ENCODE data around the gene HRH2.
A peak's percentile ranks its signal among the peaks of the same experiment; 100 is the strongest.
"Not testable (repeated sequence)": the region's sequence is repeated elsewhere in the genome, so short reads cannot be mapped to it uniquely, and the experiment has no call there.

HRH2 gene

DNA sequence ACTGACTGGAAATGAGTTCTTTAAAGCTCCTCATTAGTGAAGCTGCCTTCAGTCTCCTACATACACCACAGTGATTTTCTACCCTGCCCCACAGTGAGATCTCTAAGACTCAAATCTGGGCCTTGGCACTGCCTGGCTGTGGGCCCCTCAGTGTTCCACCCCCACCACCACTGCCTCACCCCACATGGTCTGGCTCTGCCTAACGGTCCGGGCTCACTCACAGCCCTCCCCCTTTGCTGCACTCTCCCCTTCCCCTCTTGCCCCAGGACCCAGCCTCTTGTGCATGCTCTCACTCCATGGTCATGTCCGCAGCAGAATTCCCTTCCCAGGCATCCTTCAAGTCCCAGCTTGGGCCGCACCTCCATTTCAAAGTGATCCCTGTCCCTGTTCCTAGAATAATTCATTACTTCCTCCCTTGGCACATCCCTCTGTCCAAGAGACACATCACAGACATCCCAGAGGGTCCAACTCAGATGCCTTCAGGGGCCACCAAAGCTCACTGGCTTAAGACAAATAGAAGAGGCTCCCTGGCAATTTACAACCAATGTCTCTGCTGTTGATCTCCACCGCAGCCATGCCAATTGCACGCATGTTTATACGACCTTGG, 56.7 kb downstream of the HRH2 start:
- DNase-seq (ENCODE audit: low spot score), result no peak

DNA sequence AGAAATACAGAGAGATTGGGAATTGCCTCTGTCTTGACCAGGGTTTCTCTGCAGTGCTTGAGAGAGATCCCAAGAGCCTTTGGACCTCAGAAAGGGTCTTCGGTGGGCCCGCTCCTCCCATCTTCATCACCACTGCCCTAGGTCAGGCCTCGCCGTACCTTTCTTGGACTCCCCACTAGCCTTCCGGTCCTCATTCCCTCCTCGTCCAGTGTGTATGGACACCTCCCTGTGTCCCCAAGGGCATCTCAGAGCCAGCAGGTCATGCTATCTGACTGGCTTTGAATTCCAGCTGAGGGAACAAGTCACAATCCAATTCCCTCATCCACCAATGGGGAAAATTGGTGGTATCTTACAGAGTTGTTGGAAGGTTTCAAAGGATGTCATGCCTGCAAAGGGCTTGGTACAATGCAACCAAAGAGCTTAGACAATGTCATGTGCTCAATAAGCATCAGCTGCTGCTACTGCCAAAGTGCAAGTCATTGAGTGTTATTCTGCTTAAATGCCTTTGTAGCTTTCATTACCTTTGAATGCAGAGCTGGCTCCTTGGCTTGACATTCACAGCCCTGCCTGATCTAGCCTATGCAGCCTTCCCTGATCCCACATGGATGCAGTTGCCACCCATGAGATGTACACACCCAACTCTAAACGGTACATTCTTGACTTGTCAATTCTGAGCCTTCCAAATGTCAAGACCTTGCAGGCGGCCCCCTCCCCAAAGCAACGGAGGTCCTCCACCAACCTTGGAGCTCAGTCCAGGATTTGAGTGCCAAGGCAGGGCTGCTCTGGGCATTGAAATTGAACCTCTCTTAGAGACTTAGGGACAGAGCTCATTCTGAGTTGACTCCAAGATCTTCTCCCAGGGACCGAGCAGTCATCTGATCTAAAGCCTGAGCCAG, 58.0 kb downstream of the HRH2 start:
- no peak for DNase-seq (ENCODE audit: low spot score)

DNA sequence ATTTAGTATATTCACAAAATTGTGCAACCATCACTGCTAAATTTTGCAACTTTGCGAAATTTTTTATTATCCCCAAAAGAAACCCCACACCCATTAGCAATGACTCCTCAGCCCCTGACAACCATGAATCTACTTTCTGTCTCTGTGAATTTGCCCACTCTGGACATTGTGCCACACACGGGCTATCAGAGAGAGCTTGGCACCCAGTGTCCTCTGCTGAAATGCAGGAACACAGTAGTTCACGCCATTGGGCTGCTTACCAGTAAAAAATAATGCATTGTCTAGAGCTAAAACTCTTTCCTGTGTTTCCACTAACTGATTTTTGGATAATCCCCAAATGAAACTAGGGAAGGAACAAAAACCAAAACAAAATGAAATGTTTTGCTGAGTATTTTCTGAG, 60.0 kb downstream of the HRH2 start:
- DNase-seq (ENCODE audit: low spot score), result no peak

DNA sequence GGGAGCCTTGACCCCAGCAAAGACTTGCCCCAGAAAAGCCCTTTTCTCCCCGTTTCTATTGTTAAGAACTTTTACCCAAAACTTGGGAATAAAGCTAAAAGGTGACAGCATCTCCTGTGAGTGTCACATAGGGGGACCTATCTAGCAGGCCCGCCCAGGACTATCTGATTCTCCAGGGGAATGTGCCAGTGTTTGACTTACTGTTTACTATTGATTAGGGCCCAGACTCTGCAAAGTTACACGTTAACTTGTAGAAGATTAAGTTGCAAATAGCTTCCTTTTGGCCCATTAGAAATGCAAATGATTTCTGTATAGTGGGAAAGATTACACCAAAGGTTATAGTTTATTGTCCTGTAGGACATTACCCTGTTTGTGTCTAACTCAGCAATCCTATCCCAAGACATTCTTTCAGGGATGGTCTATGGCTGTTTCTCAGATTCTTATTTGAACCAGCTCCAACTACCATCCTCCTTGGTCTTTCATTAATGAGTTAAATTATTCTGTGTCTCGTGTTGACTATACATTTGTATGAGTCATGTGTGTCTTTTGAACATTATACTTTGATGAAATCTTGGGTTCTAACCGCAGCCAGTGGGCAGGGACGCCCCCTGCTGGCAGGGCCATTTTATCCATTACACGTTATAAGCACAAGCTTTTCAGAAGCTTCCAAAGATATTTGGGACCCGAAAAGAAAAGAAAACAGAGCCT, 60.7 kb downstream of the HRH2 start:
- DNase-seq (ENCODE audit: low spot score), result no peak

DNA sequence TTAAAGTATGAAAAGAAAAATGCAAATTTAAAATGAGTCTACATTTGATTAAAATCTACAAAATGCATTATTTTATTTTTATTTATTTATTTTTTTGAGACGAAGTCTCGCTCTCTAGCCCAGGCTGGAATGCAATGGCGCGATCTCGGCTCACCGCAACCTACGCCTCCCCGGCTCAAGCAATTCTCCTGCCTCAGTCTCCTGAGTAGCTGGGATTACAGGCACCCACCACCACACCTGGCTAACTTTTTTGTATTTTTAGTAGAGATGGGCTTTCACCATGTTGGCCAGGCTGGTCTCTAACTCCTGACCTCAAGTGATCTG, 61.2 kb downstream of the HRH2 start:
- DNase-seq (ENCODE audit: low spot score), result not testable (repeated sequence)

DNA sequence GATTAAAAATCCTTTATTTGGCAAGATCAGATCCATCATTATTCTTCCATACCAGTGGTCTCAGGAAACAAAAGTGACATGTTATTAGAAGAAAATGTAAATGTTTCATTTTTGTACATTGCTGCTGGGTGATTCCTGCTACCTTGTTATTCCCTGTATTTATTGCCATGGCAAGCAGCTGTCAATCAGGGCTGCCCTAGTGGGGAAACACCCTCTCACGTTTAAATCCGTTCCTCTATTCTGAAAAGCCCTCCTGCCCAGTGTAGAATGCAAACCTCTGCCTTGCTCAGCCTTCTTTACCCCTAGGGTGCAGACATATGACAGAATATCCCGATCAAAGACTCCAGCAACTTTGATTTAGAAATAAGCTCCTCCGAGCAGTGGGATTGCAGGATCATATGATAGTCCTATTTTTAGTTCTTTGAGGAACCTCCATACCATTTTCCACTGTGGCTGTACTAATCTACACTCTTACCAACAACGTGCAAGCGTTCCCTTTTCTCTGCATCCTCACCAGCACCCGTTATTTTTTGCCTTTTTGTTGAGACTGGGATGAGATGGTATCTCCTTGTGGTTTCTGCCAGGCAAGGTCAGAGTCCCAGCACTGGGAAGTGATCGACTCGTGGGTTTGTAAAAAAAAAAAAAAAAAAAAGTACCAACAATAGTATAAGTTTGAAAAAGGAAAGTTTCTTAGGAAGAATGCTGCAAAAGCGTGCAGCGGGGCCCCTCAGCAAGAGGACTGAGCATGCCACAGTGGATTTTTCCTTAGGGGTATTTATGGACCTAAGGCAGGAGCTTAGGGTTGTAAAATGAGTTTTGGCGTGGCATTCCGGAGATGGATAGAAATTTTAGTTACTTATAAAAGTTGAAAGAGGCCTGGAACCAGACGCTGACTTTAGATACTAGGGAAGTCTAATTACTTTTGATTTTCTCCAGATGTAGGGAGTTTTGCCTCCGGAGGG, 66.7 kb downstream of the HRH2 start:
- no peak for DNase-seq (ENCODE audit: low spot score)

DNA sequence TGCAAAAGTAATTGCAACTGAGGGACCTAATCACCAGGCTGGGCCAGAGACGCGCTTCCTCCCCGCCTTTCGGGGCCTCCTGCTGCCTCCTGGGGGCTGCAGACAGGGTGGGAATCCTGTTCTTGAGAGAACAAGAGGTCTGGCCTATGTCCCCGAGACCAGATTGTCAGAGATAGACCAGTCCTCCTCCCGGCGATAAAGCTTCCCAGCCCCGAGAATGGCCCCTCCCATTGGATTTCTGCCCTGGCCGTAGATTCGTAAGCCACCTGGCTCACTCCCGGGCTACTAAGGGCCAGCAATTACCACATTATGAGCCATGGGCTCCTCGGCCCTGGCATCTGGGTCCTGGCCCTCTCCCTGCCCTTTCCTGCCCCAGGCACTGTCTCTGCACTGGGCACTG, 70.4 kb downstream of the HRH2 start:
- no peak for DNase-seq (ENCODE audit: low spot score)

DNA sequence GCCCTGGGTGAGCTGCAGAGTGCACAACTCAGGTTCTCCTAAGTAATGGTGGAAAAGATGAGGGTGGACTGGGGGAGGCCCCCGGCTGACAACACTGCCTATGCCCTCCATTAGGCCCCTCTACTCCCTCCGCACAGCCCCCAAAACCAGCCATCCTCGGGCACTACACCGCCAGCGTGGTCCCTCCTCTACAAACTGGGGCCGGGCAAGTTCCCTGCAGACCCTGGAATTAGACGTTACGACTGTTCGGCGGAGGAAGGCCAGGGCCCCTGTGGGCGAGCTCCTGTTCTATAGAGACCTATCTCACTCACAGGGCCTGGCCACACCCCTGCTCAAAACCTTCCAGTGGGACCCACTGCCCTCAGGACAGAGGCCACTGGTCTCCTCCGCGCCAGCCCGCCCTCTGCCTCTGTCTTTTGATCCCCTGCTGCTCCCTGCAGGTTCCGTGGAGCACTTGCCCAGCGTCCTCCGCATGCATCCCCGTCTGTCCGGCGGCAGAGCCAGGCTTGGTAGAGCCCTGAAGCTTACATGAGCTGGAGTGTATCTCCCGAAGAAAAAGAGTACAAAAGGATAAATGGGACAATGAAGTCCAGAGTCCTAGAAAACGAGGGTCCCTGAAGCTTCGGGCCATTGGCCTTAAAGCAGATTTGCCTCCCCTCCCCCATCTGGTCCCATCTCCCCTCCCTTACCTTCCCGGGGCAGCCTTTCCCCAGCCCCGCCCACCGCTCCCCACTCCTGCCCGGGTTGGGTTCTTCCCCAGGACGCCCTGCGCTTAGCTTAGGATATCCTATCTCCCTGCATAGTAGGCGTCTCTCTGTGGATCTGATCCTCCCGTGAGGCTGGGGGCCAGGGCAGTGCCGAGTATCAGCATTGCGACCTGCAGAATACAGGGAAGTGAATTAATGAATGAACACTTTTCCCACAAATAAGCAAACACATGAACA, 71.3 kb downstream of the HRH2 start:
- DNase-seq (ENCODE audit: low spot score), result peak; percentile 34

DNA sequence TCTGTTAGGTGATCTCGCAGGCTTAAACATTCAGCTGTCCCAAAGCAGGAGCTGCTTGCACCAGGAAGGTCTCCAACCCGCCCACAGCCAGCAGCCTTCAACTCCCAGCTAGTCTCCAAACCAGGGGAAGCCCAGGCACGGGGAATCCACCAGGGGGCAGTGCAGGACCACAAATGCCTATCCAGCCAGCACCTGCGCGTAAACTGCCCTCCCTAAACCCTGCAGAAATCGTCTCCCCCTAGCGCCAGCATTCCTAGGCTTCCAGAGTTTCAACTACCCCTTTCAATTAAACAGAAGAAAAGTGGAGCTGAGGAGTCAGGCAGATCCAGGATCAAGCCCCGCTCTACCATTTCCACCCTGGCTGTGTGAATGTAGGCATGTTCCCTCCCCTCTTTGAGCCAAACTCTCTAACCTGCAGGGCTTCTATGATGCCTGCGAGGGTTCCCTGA, 72.0 kb downstream of the HRH2 start:
- DNase-seq (ENCODE audit: low spot score), result peak; percentile 94

DNA sequence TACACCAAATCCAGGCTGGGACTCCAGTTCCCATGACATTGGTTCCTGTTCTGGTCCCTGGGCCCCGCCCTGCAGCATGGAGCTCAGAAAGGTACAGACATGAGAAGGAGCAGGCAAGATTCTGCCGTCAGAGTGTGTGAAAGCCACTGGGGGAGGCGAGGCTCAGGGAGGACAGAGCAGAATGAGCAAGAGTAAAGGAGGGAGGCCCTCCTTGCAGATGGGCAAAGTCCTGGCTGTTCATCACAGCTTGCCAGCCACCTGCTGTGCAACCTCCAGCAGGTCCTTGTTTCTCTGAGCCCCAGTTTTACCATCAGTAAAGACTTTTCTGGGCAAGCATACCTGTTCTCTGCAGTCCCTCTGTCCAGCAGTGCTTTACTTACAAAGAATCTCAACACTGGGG, 73.3 kb downstream of the HRH2 start:
- no peak for DNase-seq (ENCODE audit: low spot score)

DNA sequence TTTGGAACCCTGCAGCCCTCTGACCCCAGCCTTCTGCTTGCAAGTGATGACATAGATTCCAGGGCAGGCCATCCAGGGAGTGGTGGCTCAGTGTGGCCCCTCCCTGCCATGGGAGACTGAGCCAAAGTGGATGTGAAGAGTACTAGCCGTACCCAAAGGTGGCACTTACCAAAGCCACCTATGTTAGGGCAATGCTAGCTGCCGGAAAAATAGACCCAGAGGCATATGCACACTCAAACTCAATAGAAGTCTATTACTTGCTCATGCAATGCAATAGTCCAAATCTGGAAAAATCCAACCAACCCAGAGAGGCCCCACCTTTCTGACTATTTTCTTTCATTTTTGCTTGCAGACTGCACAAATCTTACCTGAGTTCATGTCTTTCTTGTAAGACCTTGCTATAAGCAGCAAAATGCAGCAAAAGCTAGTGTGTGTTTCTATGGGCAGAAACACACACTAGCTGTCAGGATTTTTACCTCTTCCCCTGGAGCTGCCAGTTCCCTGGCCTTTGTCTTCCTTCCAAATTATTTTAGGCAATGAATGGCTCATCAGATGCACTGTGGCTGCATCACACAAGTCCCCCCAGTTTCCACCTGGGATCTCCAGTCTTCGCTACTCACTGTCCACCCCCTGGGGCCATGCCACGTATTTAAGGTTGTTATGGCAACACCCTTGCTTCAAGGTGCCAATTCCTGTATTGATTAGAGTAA, 74.0 kb downstream of the HRH2 start:
- no peak for DNase-seq (ENCODE audit: low spot score)

DNA sequence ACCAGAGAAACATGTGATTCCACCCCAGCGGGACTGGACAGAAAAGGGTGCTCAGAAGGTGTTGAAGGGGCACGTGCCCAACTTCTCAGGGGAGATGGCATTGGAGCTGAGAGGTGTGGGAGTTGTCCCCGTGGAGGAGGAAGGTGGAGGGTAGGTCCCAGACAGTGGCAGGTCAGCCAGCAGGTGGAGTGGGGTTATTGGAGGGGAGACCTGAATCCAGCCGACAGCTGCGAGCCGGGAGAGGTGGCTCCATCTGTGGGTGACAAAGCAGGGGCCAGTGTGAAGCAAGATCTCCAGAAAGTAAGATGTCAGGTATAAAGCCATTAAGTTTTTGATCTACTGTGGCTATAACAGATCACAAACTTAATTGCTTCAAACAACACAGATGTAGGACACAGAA, 75.1 kb downstream of the HRH2 start:
- DNase-seq (ENCODE audit: low spot score), result no peak

DNA sequence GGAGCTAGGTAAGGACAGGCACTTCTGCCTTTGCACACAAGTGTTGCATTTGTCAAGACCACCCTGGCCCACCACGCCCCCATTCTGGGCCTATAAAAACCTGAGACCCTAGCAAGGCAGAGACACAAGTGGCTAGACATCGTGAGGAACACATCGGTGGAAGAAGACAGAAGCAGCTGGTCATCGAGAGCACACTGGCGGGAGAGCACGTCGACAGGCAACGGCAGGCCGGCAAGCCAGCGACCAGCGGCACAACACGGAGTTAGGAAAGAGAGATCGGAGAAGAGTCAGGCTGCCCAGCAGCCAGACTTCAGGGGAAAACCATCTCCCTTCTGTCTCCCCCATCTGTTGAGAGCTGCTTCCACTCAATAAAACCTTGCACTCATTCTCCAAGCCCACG, 76.1 kb downstream of the HRH2 start:
- no peak for DNase-seq (ENCODE audit: low spot score)

DNA sequence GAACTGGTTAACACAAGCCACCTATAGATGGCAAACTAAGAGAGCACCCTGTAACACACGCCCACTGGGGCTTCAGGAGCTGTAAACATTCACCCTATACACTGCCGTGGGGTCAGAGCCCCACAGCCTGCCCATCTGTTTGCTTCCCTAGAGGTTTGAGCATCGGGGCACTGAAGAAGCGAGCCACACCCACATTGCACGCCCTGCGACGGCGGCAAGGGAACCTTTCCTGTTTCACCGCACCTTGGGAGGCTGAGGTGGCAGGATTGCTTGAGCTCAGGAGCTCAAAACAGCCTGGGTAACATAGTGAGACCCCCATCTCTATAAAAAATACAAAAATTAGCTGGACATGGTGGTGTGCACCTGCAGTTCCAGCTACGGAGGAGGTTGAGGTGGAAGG, 76.6 kb downstream of the HRH2 start:
- no peak for DNase-seq (ENCODE audit: low spot score)

DNA sequence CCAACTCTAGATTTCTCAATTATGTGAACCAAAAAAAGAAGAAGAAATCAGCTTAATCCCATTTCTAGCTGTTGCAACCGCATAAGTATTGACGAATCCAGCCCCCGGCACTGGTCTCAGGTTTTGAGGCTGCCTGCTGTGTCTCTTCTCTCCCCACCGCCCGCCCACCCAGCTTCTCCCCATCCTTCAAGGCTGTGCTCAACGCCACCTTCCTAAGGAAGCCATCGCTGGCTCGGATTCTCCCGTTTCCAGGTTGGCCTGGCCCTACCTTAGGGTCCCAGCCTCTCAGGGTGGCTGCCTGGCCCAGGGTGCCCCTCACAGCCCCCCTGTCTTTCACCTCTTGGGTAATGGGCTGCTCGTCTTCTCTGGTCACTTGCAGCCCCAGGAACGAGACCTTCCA, 77.8 kb downstream of the HRH2 start:
- no peak for DNase-seq (ENCODE audit: low spot score)

DNA sequence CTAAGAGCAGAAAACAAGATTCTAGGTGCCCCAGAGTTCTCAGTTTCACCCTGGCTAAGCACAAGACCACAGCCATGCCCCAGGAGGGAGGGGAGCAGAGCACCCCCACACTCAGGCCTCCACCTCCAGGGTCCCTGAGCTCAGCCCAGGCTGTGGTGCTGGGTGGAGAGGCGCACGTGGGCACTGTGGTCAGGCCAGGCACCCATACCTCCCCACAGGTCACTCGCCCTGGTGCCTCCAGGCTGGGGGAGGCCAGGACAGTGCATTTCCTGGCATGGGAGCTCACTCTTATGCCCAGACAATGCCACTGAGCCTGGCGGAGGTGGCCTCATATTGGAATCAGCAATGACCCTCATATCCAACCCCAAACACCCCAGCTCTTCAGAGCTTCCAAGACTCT, 78.8 kb downstream of the HRH2 start:
- no peak for DNase-seq (ENCODE audit: low spot score)

DNA sequence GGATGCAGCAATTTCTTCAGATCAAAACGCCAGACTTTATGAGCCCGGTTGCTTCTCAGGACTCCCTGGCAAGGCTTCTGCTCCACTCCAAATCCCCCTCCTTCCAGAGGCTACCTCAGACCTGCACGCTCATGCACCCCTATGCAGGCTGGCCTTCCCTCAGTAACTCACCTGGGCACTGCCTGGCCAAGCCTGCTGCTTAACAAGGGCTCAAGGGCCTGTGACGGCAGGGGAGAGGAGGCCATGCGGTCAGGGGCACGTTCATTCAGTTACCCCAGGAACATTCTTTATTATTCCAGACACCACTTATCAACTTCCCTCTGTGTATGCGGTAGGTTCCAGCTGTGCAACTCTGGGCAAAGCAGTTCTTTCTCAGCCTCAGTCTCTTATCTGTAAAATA, 79.6 kb downstream of the HRH2 start:
- no peak for DNase-seq (ENCODE audit: low spot score)

DNA sequence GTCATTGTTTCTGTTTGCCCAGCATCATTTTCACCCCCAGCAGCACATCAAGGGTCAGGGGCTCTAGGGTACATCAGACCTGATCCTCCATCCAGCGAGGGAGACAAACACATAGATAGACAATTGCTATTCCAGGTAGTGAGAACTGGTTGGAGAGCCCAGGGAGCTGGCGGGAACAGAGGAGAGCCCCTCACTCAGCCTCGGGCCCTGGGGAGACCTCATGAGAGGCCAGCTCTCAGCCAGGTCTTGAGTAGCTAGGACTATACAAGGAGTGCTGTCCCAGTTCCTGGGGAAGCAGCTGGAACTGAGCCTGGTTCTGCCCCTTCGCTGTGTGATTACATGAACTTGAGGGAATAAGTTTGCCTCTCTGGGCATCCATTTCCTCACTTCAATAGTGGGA, 80.3 kb downstream of the HRH2 start:
- DNase-seq (ENCODE audit: low spot score), result no peak

DNA sequence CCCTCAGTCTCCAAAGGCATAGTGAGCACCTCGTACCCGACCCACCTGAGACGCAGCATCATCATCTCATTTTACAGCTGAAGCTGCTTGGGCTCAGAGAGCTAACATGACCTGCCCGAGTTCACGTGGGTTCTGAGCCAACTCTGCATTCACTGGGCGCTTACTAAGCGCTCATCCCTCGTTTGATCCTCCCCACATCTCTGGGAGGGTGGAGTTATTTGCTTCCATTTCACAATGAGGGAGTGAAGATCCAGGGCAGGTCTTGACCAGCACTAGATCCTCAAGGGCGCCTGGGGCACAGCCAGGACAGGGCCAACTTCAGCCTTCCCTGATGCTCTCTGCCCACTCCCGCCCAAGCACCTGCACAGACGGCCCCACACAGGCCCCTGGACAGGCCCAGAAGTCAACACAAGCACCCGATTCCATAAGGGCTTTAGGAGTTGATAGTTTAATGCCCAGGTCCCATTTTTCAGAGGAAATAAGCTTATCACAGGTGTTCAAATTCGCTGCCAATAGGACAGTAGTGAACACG, 80.8 kb downstream of the HRH2 start:
- no peak for DNase-seq (ENCODE audit: low spot score)

DNA sequence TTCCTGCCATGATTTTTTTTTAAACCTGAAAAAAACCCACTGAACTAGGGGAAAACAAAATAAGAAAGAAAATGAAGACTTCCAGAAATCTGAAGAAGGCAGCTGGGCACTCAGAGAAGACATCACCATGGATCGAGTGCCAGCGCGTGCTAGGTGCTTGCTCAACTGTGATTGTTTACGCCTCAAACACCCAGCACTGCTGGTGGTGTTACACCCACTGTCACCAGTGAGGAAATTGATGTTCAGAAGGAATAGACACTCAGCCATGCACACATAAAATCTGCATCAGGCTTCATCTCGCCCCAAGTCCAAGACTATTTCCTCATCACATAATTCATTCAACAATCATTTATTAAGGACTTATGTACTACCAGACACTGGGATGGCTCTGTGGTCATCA, 82.1 kb downstream of the HRH2 start:
- DNase-seq (ENCODE audit: low spot score), result no peak

All from HuH-7 (cell line).